Neural progenitor cell (in vitro differentiated cells): ENCODE data around the gene CLCA4. TPM values are rescaled to one million over a fixed set of nuclear protein-coding genes. Genes with fewer than 3 reads are reported as not detected.

ENCODE experiments used
- DNase-seq: peaks from one replicate; pipeline ENCODE4 v3.0.0-alpha.2; 2016; ENCODE audit warnings: low spot score
- H2AFZ ChIP-seq: fragments of 200-600 bp; sonication (generic); replicated peaks from 2 replicates; pipeline ENCODE4 v1.6.1; 2016; ENCODE audit warnings: antibody characterized with exemption
- H3F3A ChIP-seq: fragments of 200-600 bp; sonication (generic); 2 replicates; pipeline ENCODE4 v1.6.1; 2016; ENCODE audit warnings: antibody characterized with exemption, low read depth
- H3K27ac ChIP-seq: fragments of 200-600 bp; sonication (generic); 2 replicates; pipeline ENCODE4 v1.5.1; 2016; ENCODE audit warnings: mild to moderate bottlenecking
- H3K27me3 ChIP-seq: fragments of 200-600 bp; sonication (generic); 2 replicates; pipeline ENCODE4 v1.6.1; 2016; ENCODE audit warnings: mild to moderate bottlenecking, moderate library complexity
- H3K36me3 ChIP-seq: fragments of 200-600 bp; sonication (generic); 2 replicates; pipeline ENCODE4 v1.5.1; 2016
- H3K4me1 ChIP-seq: fragments of 200-600 bp; sonication (generic); 2 replicates; pipeline ENCODE4 v1.6.1; 2016; ENCODE audit warnings: mixed run types
- H3K4me2 ChIP-seq: fragments of 200-600 bp; sonication (generic); 2 replicates; pipeline ENCODE4 v1.6.1; 2016
- H3K4me3 ChIP-seq: fragments of 200-600 bp; sonication (generic); 2 replicates; pipeline ENCODE4 v1.5.1; 2016
- H3K79me2 ChIP-seq: fragments of 200-600 bp; sonication (generic); 2 replicates; pipeline ENCODE4 v1.6.1; 2016; ENCODE audit warnings: low read depth
- H3K9ac ChIP-seq: fragments of 200-600 bp; sonication (generic); 2 replicates; pipeline ENCODE4 v1.6.1; 2016
- H3K9me3 ChIP-seq: fragments of 200-600 bp; sonication (generic); 2 replicates; pipeline ENCODE4 v1.5.1; 2016; ENCODE audit warnings: low read depth
- H4K20me1 ChIP-seq: fragments of 200-600 bp; sonication (generic); 2 replicates; pipeline ENCODE4 v1.6.1; 2016; ENCODE audit warnings: low read depth
- H3K27ac Mint-ChIP-seq: 3 replicates; pipeline ENCODE4 v1.8.0; 2021; ENCODE audit warnings: mixed read lengths
- H3K27me3 Mint-ChIP-seq: 2 replicates; pipeline ENCODE4 v1.8.0; 2022; ENCODE audit warnings: low read depth, mild to moderate bottlenecking, inconsistent platforms, moderate library complexity, mixed read lengths; ENCODE audit not compliant: insufficient read depth
- H3K36me3 Mint-ChIP-seq: 3 replicates; pipeline ENCODE4 v1.8.0; 2021; ENCODE audit warnings: mixed read lengths
- H3K4me1 Mint-ChIP-seq: 3 replicates; pipeline ENCODE4 v1.8.0; 2021; ENCODE audit warnings: mixed read lengths
- H3K4me3 Mint-ChIP-seq: 3 replicates; pipeline ENCODE4 v1.8.0; 2021; ENCODE audit warnings: mild to moderate bottlenecking, moderate library complexity, mixed read lengths
- H3K9me3 Mint-ChIP-seq: 3 replicates; pipeline ENCODE4 v1.8.0; 2020; ENCODE audit warnings: mixed read lengths
- CTCF ChIP-seq: fragments of 200-600 bp; sonication (generic); IDR thresholded peaks from 2 replicates; pipeline ENCODE4 v1.5.1; 2017; ENCODE audit warnings: antibody characterized with exemption, mild to moderate bottlenecking
- EZH2 ChIP-seq: fragments of 200-600 bp; sonication (generic); IDR thresholded peaks from 2 replicates; pipeline ENCODE4 v1.6.1; 2017; ENCODE audit warnings: antibody characterized with exemption, mild to moderate bottlenecking, moderate library complexity
- EZH2phosphoT487 ChIP-seq: fragments of 200-600 bp; sonication (generic); IDR thresholded peaks from 2 replicates; pipeline ENCODE4 v1.6.1; 2017; ENCODE audit warnings: antibody characterized with exemption
- total RNA-seq: library from RNA; depleted of rRNA; stranded (reverse); fragments of >200 nt; gene quantifications from 2 replicates; pipeline ENCODE4 v1.2.3, GENCODE V29; 2015; ENCODE audit warnings: low replicate concordance

The CLCA4 gene
- total RNA-seq, 1 donor from 2014 or later = not detected

DNA sequence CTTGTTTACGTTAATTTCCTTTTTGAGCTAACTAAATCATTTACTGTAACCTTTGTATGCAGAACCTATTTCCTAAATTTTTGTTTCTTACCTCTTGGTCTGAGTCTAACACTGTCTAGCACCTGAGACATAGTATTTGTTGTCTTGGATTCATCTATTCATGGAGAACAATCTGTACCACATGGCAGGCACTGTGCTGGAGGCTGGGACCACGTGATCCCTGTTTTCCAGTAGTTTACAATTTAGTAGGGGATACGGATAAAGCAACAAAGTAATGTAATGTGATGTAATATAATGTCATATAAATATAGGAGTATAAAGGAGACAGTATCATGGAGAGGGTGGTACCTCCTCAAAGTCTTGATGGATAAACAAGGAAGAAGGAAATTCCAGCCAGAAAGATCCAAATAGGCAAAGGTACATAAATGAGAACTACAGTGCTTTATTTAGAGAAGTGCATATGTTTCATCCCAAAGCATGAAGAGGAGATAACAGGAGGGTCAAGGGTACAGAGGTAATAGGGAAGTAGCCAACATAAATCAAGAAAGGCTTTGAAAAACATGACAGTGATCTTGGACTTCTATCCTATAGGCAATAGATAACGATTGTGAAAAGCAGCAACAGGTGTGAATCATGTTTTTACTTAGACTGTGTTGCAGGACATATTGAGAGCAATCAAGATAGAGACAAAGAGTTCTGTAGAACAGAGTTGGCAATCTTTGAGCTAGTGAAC is 25.9 kb upstream of the CLCA4 start:
- H3K9me3 Mint-ChIP-seq = peaks cover 7% of the 10 kb centered on the region
- no peak overlapping the region for H3K4me3 Mint-ChIP-seq
- Histone ChIP-seq H3K9me3 (no peaks in the 10 kb centered on the region), H2AFZ (no peak overlapping the region), H3K4me3 (no peak overlapping the region), H3F3A (no peaks in the 10 kb centered on the region), H4K20me1 (no peaks in the 10 kb centered on the region), H3K9ac (no peak overlapping the region), H3K36me3 (no peaks in the 10 kb centered on the region), H3K27ac (no peak overlapping the region), H3K27me3 (no peaks in the 10 kb centered on the region), H3K79me2 (no peaks in the 10 kb centered on the region), H3K4me2 (no peak overlapping the region), H3K4me1 (no peaks in the 10 kb centered on the region)
- no peaks in the 10 kb centered on the region for H3K36me3 Mint-ChIP-seq
- no peaks in the 10 kb centered on the region for H3K27me3 Mint-ChIP-seq
- DNase-seq = no peak
- no peak for TF ChIP-seq EZH2phosphoT487
- H3K4me1 Mint-ChIP-seq = no peaks in the 10 kb centered on the region
- H3K27ac Mint-ChIP-seq = no peak overlapping the region

DNA sequence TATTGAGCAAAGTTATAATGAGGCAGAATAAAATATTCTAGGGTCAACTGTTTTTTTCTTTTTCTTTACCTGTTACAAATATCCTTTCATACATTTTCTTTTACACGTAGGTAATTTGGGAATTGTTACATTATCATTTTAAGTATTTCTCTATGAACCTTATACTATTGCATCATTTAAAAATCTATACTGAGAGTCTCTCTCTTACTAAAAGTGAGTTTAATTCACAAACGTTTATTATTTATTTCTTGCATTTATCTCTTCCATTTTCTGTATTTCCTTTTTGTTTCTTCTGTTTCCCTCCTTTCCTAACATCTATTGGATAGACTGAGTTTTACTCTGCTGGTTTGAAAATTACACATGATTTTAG is 25.4 kb upstream of the CLCA4 start:
- Mint-ChIP-seq H3K27me3 (no peaks in the 10 kb centered on the region), H3K4me3 (no peak overlapping the region), H3K9me3 (peaks cover 7% of the 10 kb centered on the region), H3K36me3 (no peaks in the 10 kb centered on the region), H3K27ac (no peak overlapping the region), H3K4me1 (no peaks in the 10 kb centered on the region)
- H3K4me3 ChIP-seq = no peak overlapping the region
- H3K27ac ChIP-seq = no peak overlapping the region
- no peak overlapping the region for H3K4me2 ChIP-seq
- H3F3A ChIP-seq = no peaks in the 10 kb centered on the region
- no peak overlapping the region for H2AFZ ChIP-seq
- no peaks in the 10 kb centered on the region for H4K20me1 ChIP-seq
- H3K9ac ChIP-seq = no peak overlapping the region
- H3K9me3 ChIP-seq = no peaks in the 10 kb centered on the region
- TF ChIP-seq EZH2phosphoT487 (no peak), EZH2 (no peak), CTCF (no peak)
- H3K4me1 ChIP-seq = no peaks in the 10 kb centered on the region
- DNase-seq = no peak
- no peaks in the 10 kb centered on the region for H3K36me3 ChIP-seq
- H3K27me3 ChIP-seq = no peaks in the 10 kb centered on the region
- H3K79me2 ChIP-seq = no peaks in the 10 kb centered on the region

- H3K36me3 Mint-ChIP-seq = no peaks in the 10 kb centered on the region
- Histone ChIP-seq H3K36me3 (no peaks in the 10 kb centered on the region), H3K27me3 (no peaks in the 10 kb centered on the region), H3K9me3 (no peaks in the 10 kb centered on the region), H4K20me1 (no peaks in the 10 kb centered on the region), H3K4me3 (no peak overlapping the region), H3F3A (no peaks in the 10 kb centered on the region), H3K4me2 (no peak overlapping the region), H3K27ac (no peak overlapping the region), H2AFZ (no peak overlapping the region), H3K79me2 (no peaks in the 10 kb centered on the region), H3K9ac (no peak overlapping the region), H3K4me1 (no peaks in the 10 kb centered on the region)
- H3K27me3 Mint-ChIP-seq = no peaks in the 10 kb centered on the region
- H3K4me3 Mint-ChIP-seq = no peak overlapping the region
- H3K27ac Mint-ChIP-seq = no peak overlapping the region
- H3K4me1 Mint-ChIP-seq = no peaks in the 10 kb centered on the region
- DNase-seq = no peak
- TF ChIP-seq EZH2phosphoT487 (no peak), CTCF (no peak), EZH2 (no peak)
- peaks cover 7% of the 10 kb centered on the region for H3K9me3 Mint-ChIP-seq
Measured at GRCh38 chr1:86522240-86522639, 24.6 kb upstream of the CLCA4 start.

DNA sequence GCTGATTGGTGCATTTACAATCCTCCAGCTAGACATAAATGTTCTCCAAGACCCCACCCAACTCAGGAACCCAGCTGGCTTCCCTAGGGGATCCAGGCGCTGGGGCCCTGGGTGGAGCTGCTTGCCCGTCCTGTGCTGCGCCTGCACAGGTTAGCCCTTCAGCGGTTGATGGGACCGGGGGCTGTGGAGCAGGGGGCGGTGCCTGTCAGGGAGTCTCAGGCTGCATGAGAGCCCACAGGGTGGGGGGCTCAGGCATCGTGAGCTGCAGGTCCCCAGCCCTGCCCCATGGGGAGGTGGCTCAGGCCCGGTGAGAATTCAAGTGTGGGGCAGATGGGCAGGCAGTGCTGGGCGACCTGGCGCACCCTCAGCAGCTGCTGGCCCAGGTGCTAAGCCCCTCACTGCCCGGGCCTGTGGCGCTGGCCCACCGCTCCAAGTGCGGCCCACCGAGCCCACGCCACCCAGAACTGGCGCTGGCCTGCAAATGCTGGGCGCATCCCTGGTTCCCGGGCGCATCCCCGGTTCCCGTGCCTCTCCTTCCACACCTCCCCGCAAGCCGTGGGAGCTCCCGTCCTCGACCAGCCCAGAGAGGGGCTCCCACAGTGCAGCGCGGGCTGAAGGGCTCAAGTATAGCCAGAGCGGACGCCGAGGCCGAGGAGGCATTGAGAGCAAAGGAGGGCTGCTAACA is 23.1 kb upstream of the CLCA4 start:
- Histone ChIP-seq H3F3A (no peaks in the 10 kb centered on the region), H3K4me2 (no peak overlapping the region), H3K27ac (no peak overlapping the region), H3K4me3 (no peak overlapping the region), H3K9me3 (no peaks in the 10 kb centered on the region), H3K27me3 (no peaks in the 10 kb centered on the region), H2AFZ (no peak overlapping the region), H4K20me1 (no peaks in the 10 kb centered on the region), H3K79me2 (no peaks in the 10 kb centered on the region), H3K9ac (no peak overlapping the region), H3K4me1 (no peaks in the 10 kb centered on the region), H3K36me3 (no peaks in the 10 kb centered on the region)
- H3K36me3 Mint-ChIP-seq = no peaks in the 10 kb centered on the region
- H3K4me3 Mint-ChIP-seq = no peak overlapping the region
- peaks cover 7% of the 10 kb centered on the region for H3K9me3 Mint-ChIP-seq
- H3K27ac Mint-ChIP-seq = no peak overlapping the region
- DNase-seq = no peak
- TF ChIP-seq EZH2 = no peak
- TF ChIP-seq CTCF = no peak
- no peak for TF ChIP-seq EZH2phosphoT487
- no peaks in the 10 kb centered on the region for H3K4me1 Mint-ChIP-seq
- H3K27me3 Mint-ChIP-seq = no peaks in the 10 kb centered on the region
